ENCODE measurements around the gene ZBTB20.

DNA sequence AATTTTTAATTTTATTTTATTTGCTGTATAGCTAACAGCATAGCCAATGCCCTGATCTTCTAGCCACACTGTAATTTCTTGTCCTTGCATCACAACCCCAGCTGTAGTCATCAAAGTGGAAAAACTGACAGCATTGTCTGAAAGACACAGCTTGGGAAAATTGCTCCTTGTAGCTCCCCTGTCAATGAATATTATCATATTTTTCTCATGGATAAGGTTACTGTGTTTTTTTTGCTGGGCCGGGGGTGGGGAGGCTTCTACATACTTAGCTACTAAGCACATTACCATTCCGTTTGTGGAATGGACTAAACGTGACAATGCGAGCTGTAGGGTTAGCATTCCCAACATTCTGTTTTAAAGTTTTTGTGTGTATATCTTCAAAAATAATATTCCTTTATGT lies 472.0 kb downstream of the ZBTB20 start:
- no peak for TF ChIP-seq POLR2A (IDR thresholded peaks at IDR 0.05)
- TF ChIP-seq, protein P1, sequence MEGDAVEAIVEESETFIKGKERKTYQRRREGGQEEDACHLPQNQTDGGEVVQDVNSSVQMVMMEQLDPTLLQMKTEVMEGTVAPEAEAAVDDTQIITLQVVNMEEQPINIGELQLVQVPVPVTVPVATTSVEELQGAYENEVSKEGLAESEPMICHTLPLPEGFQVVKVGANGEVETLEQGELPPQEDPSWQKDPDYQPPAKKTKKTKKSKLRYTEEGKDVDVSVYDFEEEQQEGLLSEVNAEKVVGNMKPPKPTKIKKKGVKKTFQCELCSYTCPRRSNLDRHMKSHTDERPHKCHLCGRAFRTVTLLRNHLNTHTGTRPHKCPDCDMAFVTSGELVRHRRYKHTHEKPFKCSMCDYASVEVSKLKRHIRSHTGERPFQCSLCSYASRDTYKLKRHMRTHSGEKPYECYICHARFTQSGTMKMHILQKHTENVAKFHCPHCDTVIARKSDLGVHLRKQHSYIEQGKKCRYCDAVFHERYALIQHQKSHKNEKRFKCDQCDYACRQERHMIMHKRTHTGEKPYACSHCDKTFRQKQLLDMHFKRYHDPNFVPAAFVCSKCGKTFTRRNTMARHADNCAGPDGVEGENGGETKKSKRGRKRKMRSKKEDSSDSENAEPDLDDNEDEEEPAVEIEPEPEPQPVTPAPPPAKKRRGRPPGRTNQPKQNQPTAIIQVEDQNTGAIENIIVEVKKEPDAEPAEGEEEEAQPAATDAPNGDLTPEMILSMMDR (IDR thresholded peaks at IDR 0.05): no peak

Measured in thyroid gland (tissue), 4 donors.